D341Med (cell line): ENCODE results near the gene ECSIT.
"Not testable (repeated sequence)": the region's sequence is repeated elsewhere in the genome, so short reads cannot be mapped to it uniquely, and the experiment has no call there.

ENCODE experiments used
- DNase-seq: peaks from one replicate; pipeline ENCODE4 v3.0.0; 2012; ENCODE audit warnings: low spot score

Gene ECSIT

DNA sequence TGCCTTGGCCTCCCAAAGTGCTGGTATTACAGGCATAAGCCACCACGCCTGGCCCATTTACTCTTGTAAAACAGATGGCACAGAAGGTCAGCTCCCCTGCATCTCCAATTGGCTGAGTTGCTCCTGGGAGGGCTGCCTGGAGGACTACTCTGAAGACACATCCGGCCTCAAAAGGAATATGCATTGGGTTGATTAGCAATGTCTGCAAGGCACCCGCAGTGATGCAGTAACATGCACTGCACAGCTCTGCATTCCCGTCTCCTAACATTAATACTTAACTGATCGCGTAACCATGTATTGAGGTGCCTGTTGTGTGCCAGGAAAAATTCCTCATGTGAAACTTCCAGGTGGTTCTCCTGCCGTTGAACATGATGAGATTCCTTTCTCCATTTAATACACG is 53.1 kb downstream of the ECSIT start:
- no peak for DNase-seq

DNA sequence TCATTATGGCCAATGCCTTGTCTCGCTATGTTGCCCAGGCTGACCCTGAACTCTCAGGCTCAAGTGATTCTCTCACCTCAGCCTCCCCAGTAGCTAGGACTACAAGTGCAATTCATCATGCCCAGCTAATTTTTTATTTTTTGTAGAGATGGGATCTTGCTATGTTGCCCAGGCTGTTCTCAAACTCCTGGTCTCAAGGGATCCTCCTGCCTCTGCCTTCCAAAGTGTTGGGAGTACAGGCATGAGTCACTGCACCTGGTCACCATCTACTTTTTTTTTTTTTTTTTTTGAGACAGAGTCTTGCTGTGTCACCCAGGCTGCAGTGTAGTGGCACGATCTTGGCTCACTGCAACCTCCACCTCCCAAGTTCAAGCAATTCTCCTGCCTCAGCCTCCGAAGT is 53.6 kb downstream of the ECSIT start:
- not testable (repeated sequence) for DNase-seq

DNA sequence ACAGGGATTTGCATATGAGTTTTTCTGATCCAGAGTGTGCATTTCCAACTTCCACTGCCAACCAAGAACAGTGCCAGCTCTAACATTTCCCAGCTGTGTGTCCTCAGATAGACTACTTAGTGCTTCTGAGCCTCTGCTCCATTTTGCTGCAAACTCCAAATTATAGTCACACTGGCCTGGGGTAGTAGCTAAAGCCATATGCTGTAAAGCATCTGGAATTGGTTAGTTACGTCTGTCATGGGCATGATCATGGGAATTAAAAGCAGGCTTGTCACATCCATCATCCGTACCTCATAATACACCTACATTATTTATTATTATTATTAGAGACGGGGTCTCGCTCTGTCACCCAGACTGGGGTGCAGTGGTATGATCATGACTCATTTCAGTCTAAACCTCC is 55.2 kb downstream of the ECSIT start:
- DNase-seq: no peak

DNA sequence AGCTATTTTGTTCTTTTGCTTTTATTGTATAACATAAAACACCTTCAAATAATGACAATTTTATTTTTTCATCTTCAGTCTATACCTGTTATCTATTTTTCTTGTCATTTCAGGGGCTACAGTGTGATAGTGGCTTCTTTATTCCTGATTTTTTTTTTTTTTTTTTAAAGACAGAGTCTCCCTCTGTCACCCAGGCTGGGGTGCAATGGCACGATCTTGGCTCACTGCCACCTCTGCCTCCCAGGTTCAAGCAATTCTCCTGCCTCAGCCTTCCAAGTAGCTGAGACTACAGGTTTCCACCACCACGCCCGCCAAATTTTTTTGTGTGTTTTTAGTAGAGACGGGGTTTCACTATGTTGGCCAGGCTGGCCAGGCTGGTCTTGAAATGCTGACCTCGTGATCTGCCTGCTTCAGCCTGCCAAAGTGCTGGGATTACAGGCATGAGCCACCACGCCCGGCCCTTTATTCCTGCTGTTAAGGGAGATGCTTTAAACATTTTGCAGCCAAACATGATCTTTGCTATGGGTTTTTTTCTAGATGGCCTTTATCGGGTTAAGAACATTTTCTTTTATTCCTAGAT is 60.6 kb downstream of the ECSIT start:
- not testable (repeated sequence) for DNase-seq

DNA sequence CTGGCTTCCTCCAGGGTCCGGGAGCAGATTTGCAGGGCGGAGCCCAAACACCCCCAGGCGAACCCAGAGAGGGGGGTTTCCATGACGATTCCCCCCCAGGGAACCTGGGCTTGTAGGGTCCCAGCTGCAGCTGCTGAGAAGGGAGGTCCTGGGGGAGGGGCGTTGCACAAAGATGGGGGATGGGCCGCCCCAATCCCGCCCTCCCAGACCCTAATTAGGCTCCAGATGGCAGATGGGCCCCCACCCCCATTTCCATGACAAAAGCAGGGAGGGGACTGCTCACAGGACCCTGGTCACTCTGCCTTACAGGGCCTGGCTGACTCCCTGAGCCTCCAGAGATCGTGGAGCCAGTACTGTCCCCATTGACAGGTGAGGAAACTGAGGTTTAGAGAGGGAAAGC is 63.3 kb downstream of the ECSIT start:
- no peak for DNase-seq

DNA sequence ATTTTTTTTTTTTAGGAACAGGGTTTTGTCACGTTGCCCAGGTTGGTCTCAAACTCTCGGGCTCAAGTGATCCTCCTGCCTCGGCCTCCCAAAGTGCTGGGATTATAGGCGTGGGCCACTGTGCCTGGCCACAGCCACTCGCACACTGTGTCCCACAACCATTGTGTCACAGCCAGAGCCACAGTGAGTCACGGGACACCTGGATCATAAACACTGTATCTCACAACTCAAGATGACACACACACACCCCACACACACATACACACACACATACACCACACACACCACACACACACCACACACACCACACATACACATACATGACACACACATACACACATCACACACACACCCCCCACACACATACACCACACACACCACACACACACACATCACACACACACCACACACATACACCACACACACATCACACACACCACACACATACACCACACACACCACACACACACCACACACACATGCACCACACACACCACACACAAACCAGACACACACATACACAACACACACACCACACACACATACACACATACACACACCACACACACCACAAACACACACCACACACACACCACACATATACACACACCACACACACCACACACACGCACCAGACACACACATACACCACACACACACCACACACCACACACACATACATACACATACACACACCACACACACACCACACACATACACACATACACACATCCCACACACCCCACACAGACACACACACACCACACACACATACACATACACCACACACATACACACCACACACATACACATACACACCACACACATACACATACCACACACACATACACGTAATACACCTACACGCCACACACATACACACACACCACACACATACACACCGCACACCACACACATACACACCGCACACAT is 64.3 kb downstream of the ECSIT start:
- no peak for DNase-seq

DNA sequence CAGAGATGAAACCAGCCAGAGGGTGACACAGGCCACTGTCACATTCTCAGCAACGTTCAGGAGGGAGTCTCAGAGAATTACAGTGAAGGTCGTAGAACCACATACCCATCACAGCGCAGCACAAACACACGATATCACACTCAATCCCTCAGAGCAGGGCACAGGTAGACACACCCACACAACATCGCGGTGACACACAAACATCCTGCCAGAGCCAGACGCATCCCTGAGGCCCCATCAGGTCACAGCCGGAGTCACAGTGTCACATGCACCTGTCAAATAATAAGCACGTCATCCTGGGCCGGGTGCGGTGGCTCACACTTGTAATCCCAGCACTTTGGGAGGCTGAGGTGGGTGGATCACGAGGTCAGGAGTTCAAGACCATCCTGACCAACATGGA is 65.5 kb downstream of the ECSIT start:
- no peak for DNase-seq

DNA sequence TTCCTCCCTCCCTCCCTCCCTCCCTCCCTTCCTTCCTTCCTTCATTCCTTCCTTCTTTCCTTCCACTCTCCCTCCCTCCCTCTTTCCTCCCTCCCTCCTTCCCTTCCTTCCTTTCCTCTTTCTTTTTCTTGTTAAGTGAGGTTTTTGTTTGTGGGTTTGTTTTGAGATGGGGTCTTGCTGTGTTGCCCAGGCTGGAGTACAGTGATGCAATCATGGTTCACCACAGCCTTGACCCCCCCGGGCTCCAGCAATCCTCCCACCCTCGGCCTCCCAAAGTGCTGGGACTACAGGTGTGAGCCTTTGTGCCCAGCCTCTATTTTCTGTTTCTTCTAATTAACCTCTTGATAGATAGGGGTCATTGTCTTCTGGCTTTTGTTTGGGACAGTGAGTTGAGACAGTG is 67.5 kb downstream of the ECSIT start:
- no peak for DNase-seq

DNA sequence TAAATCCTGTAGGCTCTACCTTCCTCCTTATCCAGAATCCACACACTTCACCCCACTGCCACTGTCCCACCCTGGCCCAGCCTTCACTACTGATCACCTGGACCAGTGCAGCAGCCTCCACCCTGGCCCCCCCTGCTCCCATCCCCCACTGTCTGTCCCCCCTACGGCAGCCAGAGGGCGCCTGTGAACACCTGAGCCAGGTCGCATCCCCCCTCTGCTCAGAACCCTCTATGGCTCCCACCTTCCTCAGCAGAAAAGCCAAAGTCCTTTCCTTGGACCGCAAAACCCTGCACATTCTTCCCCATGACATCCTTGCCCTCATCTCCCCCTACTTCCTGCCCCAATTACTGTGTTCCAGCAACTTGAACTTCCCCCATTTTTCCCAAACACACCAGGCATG is 68.7 kb downstream of the ECSIT start:
- DNase-seq: peak; percentile 49

DNA sequence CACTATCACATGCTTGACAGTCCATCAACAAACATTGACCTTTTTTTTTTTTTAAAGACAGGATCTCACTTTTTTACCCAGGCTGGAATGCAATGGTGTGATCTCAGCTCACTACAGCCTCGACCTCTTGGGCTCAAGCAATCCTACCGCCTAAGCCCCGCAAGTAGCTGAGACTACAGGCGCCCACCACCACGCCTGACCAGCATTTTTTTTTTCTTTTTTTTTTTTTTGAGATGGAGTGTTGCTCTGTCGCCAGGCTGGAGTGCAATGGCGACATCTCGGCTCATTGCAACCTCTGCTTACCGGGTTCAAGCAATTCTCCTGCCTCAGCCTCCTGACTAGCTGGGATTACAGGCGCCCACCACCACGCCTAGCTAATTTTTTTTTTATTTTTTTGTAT is 70.0 kb downstream of the ECSIT start:
- DNase-seq: not testable (repeated sequence)

DNA sequence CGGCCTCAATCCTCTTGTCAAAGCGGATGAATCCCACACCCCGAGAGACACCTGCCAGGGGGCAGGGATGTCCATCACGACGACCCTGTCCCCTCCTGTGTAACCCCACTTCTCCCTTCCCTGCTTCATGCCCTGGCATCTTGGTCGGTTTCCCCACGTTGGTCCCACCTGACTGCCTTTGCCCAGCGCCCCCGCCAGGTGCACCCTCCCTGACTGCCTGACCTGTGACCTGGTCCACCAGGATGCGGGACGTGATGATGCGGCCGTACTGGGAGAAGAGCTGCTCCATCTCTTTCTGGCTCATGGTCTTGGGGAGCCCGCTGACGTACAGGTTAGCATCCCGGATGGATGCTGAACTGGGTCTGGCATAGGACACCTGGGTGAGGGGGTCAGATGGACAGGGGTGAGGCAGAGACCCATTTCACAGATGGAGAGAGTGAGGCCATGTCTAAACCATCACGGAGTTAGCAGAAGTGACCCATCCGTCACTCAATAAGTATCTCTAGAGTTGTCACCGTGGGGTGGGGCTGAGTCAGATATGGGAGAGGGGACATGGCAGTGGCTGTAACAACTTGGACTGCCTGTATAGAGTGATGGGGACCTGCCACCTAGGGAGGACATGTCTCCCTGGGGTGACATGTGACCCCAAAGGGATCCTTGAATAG is 70.6 kb downstream of the ECSIT start:
- DNase-seq: no peak

DNA sequence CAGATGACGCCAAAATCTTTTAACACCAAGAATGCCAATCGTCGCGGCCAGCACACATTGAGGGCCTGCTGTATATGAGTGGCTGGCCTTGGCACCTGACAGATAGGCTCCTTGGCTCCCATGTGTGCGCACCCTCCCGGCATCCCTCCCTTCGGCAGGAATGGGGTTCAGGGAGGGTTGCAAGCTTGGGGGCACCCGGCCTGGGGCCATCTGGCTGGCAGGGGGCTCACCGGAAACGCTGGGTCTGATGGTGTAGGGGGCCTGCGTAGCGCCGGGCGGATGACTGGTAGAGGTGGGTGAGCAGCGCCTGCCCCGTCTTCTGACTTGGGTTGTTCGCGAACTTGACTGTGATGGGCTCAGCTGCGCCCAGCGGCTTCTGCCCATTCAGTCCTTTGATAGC is 71.1 kb downstream of the ECSIT start:
- peak; percentile 33 for DNase-seq

DNA sequence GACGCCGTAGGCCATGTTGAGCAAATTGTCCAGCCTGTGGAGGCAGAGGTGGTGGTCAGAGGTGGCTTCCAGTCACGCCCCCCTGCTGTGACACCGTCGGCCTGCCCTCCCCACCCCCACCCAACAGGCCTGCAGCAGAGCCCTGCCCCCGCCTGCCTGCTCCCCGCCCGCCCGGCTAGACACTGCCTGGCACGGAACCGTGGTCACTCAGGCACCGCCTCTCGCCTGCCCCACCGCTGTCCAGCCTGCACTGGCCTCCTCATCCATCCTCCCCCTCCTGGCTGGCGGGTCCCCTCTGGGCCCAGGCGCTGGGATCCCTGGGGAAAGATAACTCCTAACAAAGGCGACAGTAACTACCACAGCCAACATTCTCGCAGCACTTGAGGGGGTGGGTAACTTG is 71.8 kb downstream of the ECSIT start:
- peak; percentile 38 for DNase-seq

DNA sequence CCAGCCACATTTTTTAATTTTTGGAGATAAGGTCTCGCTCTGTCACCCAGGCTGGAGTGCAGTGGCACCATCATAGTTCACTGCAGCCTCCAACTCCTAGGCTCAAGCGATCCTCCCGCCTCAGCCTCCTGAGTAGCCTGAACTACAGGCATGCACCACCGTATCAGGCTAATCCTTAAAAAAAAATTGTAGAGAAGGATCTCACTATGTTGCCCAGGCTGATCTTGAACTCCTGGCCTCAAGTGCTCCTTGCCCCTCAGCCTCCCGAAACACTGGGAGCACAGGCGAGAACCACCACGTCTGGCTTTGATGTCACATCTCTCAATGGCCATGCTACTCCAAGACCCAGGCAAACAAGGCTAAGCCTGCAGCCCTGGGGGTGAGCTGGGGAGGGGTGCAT is 72.3 kb downstream of the ECSIT start:
- no peak for DNase-seq
